OCI-LY3 (cell line): ENCODE data around the gene ELP4.

Source experiments
- EZH2phosphoT487 ChIP-seq: fragments of 200-600 bp; shearing (Covaris generic); IDR thresholded peaks from 2 replicates; pipeline ENCODE4 v1.6.1; 2018; ENCODE audit warnings: antibody characterized with exemption, mixed run types, low read depth
- TF ChIP-seq, protein P1 (sequence below): fragments of 200-600, 300-600 bp; sonication (generic); IDR thresholded peaks from 2 replicates; pipeline ENCODE4 v1.5.1; 2014; ENCODE audit warnings: antibody characterized with exemption, low read length, low read depth

- TF ChIP-seq, protein P1, sequence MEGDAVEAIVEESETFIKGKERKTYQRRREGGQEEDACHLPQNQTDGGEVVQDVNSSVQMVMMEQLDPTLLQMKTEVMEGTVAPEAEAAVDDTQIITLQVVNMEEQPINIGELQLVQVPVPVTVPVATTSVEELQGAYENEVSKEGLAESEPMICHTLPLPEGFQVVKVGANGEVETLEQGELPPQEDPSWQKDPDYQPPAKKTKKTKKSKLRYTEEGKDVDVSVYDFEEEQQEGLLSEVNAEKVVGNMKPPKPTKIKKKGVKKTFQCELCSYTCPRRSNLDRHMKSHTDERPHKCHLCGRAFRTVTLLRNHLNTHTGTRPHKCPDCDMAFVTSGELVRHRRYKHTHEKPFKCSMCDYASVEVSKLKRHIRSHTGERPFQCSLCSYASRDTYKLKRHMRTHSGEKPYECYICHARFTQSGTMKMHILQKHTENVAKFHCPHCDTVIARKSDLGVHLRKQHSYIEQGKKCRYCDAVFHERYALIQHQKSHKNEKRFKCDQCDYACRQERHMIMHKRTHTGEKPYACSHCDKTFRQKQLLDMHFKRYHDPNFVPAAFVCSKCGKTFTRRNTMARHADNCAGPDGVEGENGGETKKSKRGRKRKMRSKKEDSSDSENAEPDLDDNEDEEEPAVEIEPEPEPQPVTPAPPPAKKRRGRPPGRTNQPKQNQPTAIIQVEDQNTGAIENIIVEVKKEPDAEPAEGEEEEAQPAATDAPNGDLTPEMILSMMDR: no peak
- TF ChIP-seq EZH2phosphoT487: no peak
These were observed 300.6 kb downstream of the ELP4 start for GRCh38 chr11:31809857-31810778.
